GM12878 (cell line): ENCODE data around the gene USP35. TPM values are rescaled to one million over a fixed set of nuclear protein-coding genes. Genes with fewer than 3 reads are reported as not detected.

Experiments used
- ATAC-seq: fragments of 200-7000 bp; cut with Tn5 transposase; 3 replicates; pipeline ENCODE4 v1.9.1; 2020; ENCODE audit warnings: mild to moderate bottlenecking, moderate library complexity
- BruUV-seq: library from RNA; stranded (reverse); fragments of 400-500 nt; replicated peaks from 2 replicates; lab custom pipeline; 2021; lab: Mats Ljungman, UMichigan
- CTCF ChIA-PET: fragments of 300-600 bp; sonication (Branson Sonifier 250); formaldehyde crosslinking; extraction: SDS; loops from one replicate; lab custom pipeline; 2021; ENCODE audit warnings: inconsistent platforms; lab: Yijun Ruan, JAX
- POLR2A ChIA-PET: fragments of 350-600 bp; formaldehyde crosslinking; extraction: SDS; loops from one replicate; lab custom pipeline; 2021; ENCODE audit warnings: inconsistent platforms; lab: Charles Lee
- RAD21 ChIA-PET: fragments of 300-600 bp; sonication (Branson Sonifier 250); formaldehyde crosslinking; loops from one replicate; lab custom pipeline; 2023; ENCODE audit warnings: antibody characterized with exemption; ENCODE audit not compliant: unreplicated experiment; lab: Charles Lee
- SMC1A ChIA-PET: fragments of 300-600 bp; sonication (Branson Sonifier 250); formaldehyde crosslinking; loops from one replicate; lab custom pipeline; 2023; ENCODE audit not compliant: unreplicated experiment, uncharacterized antibody; lab: Charles Lee
- DNase-seq: peaks from one replicate; pipeline ENCODE4 v3.0.0-alpha.2; 2011; ENCODE audit warnings: low read depth, low spot score
- FAIRE-seq: peaks from 3 replicates; lab custom pipeline; 2011; peaks lifted over from hg19 to GRCh38; lab: Jason Lieb, UNC
- H2AFZ ChIP-seq: 2 replicates; pipeline ENCODE4 v1.6.0; 2011; ENCODE audit warnings: low read depth, low read length, control low read depth; ENCODE audit not compliant: control insufficient read depth
- H3K27ac ChIP-seq: 2 replicates; pipeline ENCODE4 v1.5.1; 2011; ENCODE audit warnings: control low read depth; ENCODE audit not compliant: control insufficient read depth, insufficient read depth
- H3K27me3 ChIP-seq, 2 experiments: replicated peaks in 1 of 2; 2 replicates each; pipeline versions ENCODE4 v1.6.0 to v1.6.1; 2011; ENCODE audit warnings: low read length in 1 of 2; ENCODE audit not compliant: control insufficient read depth in 2 of 2, insufficient read depth in 2 of 2
- H3K36me3 ChIP-seq, 2 experiments: 2 replicates each; pipeline ENCODE4 v1.5.1; 2011; ENCODE audit warnings: low read length in 1 of 2; ENCODE audit not compliant: control insufficient read depth in 2 of 2, insufficient read depth in 2 of 2
- H3K4me1 ChIP-seq: 2 replicates; pipeline ENCODE4 v1.6.1; 2011; ENCODE audit warnings: mild to moderate bottlenecking, low read length, moderate library complexity, mixed read lengths; ENCODE audit not compliant: control insufficient read depth, insufficient read depth
- H3K4me2 ChIP-seq: 2 replicates; pipeline ENCODE4 v1.6.0; 2011; ENCODE audit warnings: control low read depth; ENCODE audit not compliant: control insufficient read depth, insufficient read depth
- H3K4me3 ChIP-seq: fragments of 200-600 bp; sonication (generic); 2 replicates; pipeline ENCODE4 v1.5.1; 2016
- H3K79me2 ChIP-seq: 2 replicates; pipeline ENCODE4 v1.6.0; 2011; ENCODE audit warnings: low read length; ENCODE audit not compliant: control insufficient read depth, insufficient read depth
- H3K9ac ChIP-seq: 2 replicates; pipeline ENCODE4 v1.8.0; 2011; ENCODE audit warnings: low read length, control low read depth, mixed read lengths; ENCODE audit not compliant: control insufficient read depth, insufficient read depth
- H3K9me3 ChIP-seq: replicated peaks from 3 replicates; pipeline ENCODE4 v1.5.1; 2011; ENCODE audit warnings: mild to moderate bottlenecking, low read length; ENCODE audit not compliant: control insufficient read depth, insufficient read depth
- H4K20me1 ChIP-seq: 2 replicates; pipeline ENCODE4 v1.6.0; 2011; ENCODE audit not compliant: control insufficient read depth, insufficient read depth
- BACH1 ChIP-seq: fragments of 450-650 bp; IDR thresholded peaks from 2 replicates; pipeline ENCODE4 v1.6.1; 2017; ENCODE audit warnings: mild to moderate bottlenecking, borderline replicate concordance
- BMI1 ChIP-seq: fragments of 450-650 bp; IDR thresholded peaks from 2 replicates; pipeline ENCODE4 v1.6.1; 2016; ENCODE audit warnings: mild to moderate bottlenecking, moderate library complexity, borderline replicate concordance
- BRCA1 ChIP-seq: IDR thresholded peaks from 2 replicates; pipeline ENCODE4 v1.6.1; 2011; ENCODE audit warnings: low read depth, low read length, improper control_type of control experiment
- CBFB ChIP-seq: IDR thresholded peaks from 2 replicates; pipeline ENCODE4 v1.6.1; 2016; ENCODE audit warnings: antibody characterized with exemption, low read depth
- CHD2 ChIP-seq: IDR thresholded peaks from 2 replicates; pipeline ENCODE4 v1.6.1; 2011; ENCODE audit warnings: low read depth, low read length, improper control_type of control experiment, borderline replicate concordance
- IKZF2 ChIP-seq, 2 experiments: fragments of 450-650 bp; IDR thresholded peaks; 2 replicates each; pipeline ENCODE4 v1.6.1; 2017; ENCODE audit warnings: mild to moderate bottlenecking in 2 of 2, moderate library complexity in 2 of 2
- LARP7 ChIP-seq: fragments of 450-650 bp; IDR thresholded peaks from 2 replicates; pipeline ENCODE4 v1.6.1; 2017; ENCODE audit warnings: mild to moderate bottlenecking
- MXI1 ChIP-seq: fragments of 150-350 bp; IDR thresholded peaks from 2 replicates; pipeline ENCODE4 v1.6.1; 2011; ENCODE audit warnings: low read depth, mild to moderate bottlenecking, inconsistent platforms, low read length, improper control_type of control experiment
- MYB ChIP-seq: fragments of 150-350 bp; IDR thresholded peaks from 2 replicates; pipeline ENCODE4 v1.6.1; 2014; ENCODE audit warnings: mild to moderate bottlenecking, low read depth, low read length, borderline replicate concordance
- NR2C1 ChIP-seq: fragments of 450-650 bp; IDR thresholded peaks from 2 replicates; pipeline ENCODE4 v1.6.1; 2017; ENCODE audit warnings: antibody characterized with exemption, mild to moderate bottlenecking, moderate library complexity
- PAX8 ChIP-seq: fragments of 450-650 bp; IDR thresholded peaks from 2 replicates; pipeline ENCODE4 v1.6.1; 2017; ENCODE audit warnings: mild to moderate bottlenecking, moderate library complexity
- PML ChIP-seq: IDR thresholded peaks from 2 replicates; pipeline ENCODE4 v1.6.1; 2012; ENCODE audit warnings: low read length, inconsistent platforms
- SIN3A ChIP-seq: IDR thresholded peaks from 2 replicates; pipeline ENCODE4 v1.6.1; 2012; ENCODE audit warnings: low read depth, low read length, improper control_type of control experiment
- SMAD1 ChIP-seq: fragments of 450-650 bp; IDR thresholded peaks from 2 replicates; pipeline ENCODE4 v1.6.1; 2018; ENCODE audit warnings: mild to moderate bottlenecking, low read depth; ENCODE audit not compliant: partially characterized antibody
- SUZ12 ChIP-seq: fragments of 200-600 bp; sonication (generic); IDR thresholded peaks from one replicate; pipeline ENCODE4 v1.6.1; 2018; ENCODE audit warnings: antibody characterized with exemption, mild to moderate bottlenecking; ENCODE audit not compliant: unreplicated experiment
- TCF3 ChIP-seq: IDR thresholded peaks from 2 replicates; pipeline ENCODE4 v1.6.1; 2012; ENCODE audit warnings: low read depth, mild to moderate bottlenecking, low read length, borderline replicate concordance; ENCODE audit not compliant: insufficient read depth
- USF1 ChIP-seq: IDR thresholded peaks from 2 replicates; pipeline ENCODE4 v1.6.1; 2011; ENCODE audit warnings: borderline replicate concordance, low read depth, mild to moderate bottlenecking, moderate library complexity, mixed read lengths, low read length; ENCODE audit not compliant: insufficient read depth; ENCODE audit errors: extremely low read length
- USF2 ChIP-seq: IDR thresholded peaks from 2 replicates; pipeline ENCODE4 v1.6.1; 2011; ENCODE audit warnings: low read depth, low read length, improper control_type of control experiment, borderline replicate concordance
- in situ Hi-C: fragments of 300-500 bp; cut with MboI; formaldehyde crosslinking; loops from 9 replicates; pipeline ENCODE4 v1.14.3; 2018; ENCODE audit warnings: mixed read lengths
- intact Hi-C: fragments of 100-400 bp; cut with micrococcal nuclease; formaldehyde crosslinking; loops from one replicate; pipeline ENCODE4 v1.14.2; 2022; ENCODE audit not compliant: unreplicated experiment
- polyA plus RNA-seq, 11 experiments: library from polyadenylated mRNA; depleted of rRNA in 4 of 11; unstranded in 6 of 11; stranded (reverse) in 5 of 11; fragments of >200 nt; fragmentation: Nextera tagmentation in 4 of 11; fragmentation: Illumina TruSeq in 1 of 11; extraction: Ambion mirVana in 4 of 11; extraction: Trizol in 1 of 11; gene quantifications; 1 replicate in 1 of 11; 2 replicates in 10 of 11; pipeline versions ENCODE4 v1.2.1 to v1.2.3, GENCODE V29; 2011 to 2016; ENCODE audit warnings: inconsistent platforms in 2 of 11, missing spikeins in 2 of 11, low read depth in 1 of 11
- total RNA-seq, 4 experiments: library from RNA; depleted of rRNA in 3 of 4; stranded (reverse); fragments of >200 nt in 3 of 4; fragmentation: Illumina TruSeq in 1 of 4; extraction: Trizol in 1 of 4; gene quantifications; 2 replicates each; pipeline versions ENCODE4 v1.2.1 to v1.2.3, GENCODE V29; 2013 to 2021

Gene USP35
- total and polyA plus RNA-seq, 10 of the 15 experiments (the other 5 are each of a cell fraction or from before 2014, with no cell fraction given) = 0.13 to 6.4 (median 3.1) TPM; not detected in 1

GRCh38 chr11:78150754-78151153 is 38.0 kb upstream of the USP35 start:
- H3K36me3 ChIP-seq = no peaks in the 10 kb centered on the region; a peak in 1 of 4 replicates
- H3K79me2 ChIP-seq = no peaks in the 10 kb centered on the region
- no peaks in the 10 kb centered on the region for H3K27me3 ChIP-seq
- ChIA-PET RAD21 (interaction anchor here (0.7 kb wide), 1 partner anchor 414 kb away, joined by 3 read pairs; no protein-coding TSS in a partner anchor), SMC1A (no interaction called here), CTCF (interaction anchor here (1.8 kb wide), 1 partner anchor 414 kb away, joined by 6 read pairs; no protein-coding TSS in a partner anchor), POLR2A (no interaction called here)
- no peaks in the 10 kb centered on the region for H4K20me1 ChIP-seq
- in situ Hi-C loops (no loop called here), intact Hi-C loops (no loop called here)
- no TSS peak for BruUV-seq
- H3K9me3 ChIP-seq = no peaks in the 10 kb centered on the region
- TF ChIP-seq USF2 = no peak
- TF ChIP-seq BMI1 = no peak
- FAIRE-seq (no peak), ATAC-seq (no peak), DNase-seq (no peak)
- no peak overlapping the region for H2AFZ ChIP-seq
- H3K4me1 ChIP-seq = no peaks in the 10 kb centered on the region
- no peak overlapping the region for H3K4me2 ChIP-seq
- H3K27ac ChIP-seq = no peak overlapping the region
- H3K9ac ChIP-seq = no peak overlapping the region
- H3K4me3 ChIP-seq = no peak overlapping the region

GRCh38 chr11:78151804-78152203 is 36.9 kb upstream of the USP35 start:
- intact Hi-C loops (no loop called here), in situ Hi-C loops (no loop called here)
- H3K4me1 ChIP-seq = no peaks in the 10 kb centered on the region
- H3K4me3 ChIP-seq = no peak overlapping the region
- H4K20me1 ChIP-seq = no peaks in the 10 kb centered on the region
- FAIRE-seq = no peak
- ChIA-PET SMC1A (no interaction called here), CTCF (no interaction called here), RAD21 (no interaction called here), POLR2A (no interaction called here)
- no peak overlapping the region for H3K27ac ChIP-seq
- ATAC-seq = no peak
- no peaks in the 10 kb centered on the region for H3K27me3 ChIP-seq
- no peak overlapping the region for H3K9ac ChIP-seq
- no peak for DNase-seq
- H3K4me2 ChIP-seq = no peak overlapping the region
- no peaks in the 10 kb centered on the region; a peak in 1 of 4 replicates for H3K36me3 ChIP-seq
- no peaks in the 10 kb centered on the region for H3K79me2 ChIP-seq
- no TSS peak for BruUV-seq
- no peak overlapping the region for H2AFZ ChIP-seq
- H3K9me3 ChIP-seq = no peaks in the 10 kb centered on the region
- TF ChIP-seq BRCA1 = no peak
- no peak for TF ChIP-seq MYB
- TF ChIP-seq SIN3A = no peak
- TF ChIP-seq MXI1 = no peak
- TF ChIP-seq CBFB = no peak
- no peak for TF ChIP-seq CHD2
- TF ChIP-seq LARP7 = no peak
- TF ChIP-seq SMAD1 = no peak
- TF ChIP-seq BACH1 = no peak
- no peak for TF ChIP-seq SUZ12
- TF ChIP-seq NR2C1 = no peak
- no peak for TF ChIP-seq TCF3
- no peak for TF ChIP-seq PAX8
- no peak for TF ChIP-seq PML
- no peak for TF ChIP-seq USF1
- TF ChIP-seq IKZF2 (IDR thresholded peaks at IDR 0.05) = no peak
